Endodermal cell (in vitro differentiated cells): ENCODE data around the gene ATP12A. TPM values are rescaled to one million over a fixed set of nuclear protein-coding genes. Genes with fewer than 3 reads are reported as not detected.

Experiments used
- DNase-seq: peaks from one replicate; pipeline ENCODE4 v3.0.0-alpha.2; 2017
- H3K27ac ChIP-seq: 2 replicates; pipeline ENCODE4 v1.5.1; 2013; ENCODE audit warnings: mild to moderate bottlenecking, low read depth, low read length, moderate library complexity
- H3K27me3 ChIP-seq: 2 replicates; pipeline ENCODE4 v1.6.1; 2013; ENCODE audit warnings: mild to moderate bottlenecking, low read length, moderate library complexity; ENCODE audit not compliant: insufficient read depth, control insufficient read depth, poor library complexity, severe bottlenecking
- H3K36me3 ChIP-seq: 2 replicates; pipeline ENCODE4 v1.7.0; 2013; ENCODE audit warnings: mild to moderate bottlenecking, low read length, moderate library complexity; ENCODE audit not compliant: control insufficient read depth, insufficient read depth
- H3K4me1 ChIP-seq: one replicate; pipeline ENCODE4 v1.7.0; 2013; ENCODE audit warnings: low read length; ENCODE audit not compliant: control insufficient read depth, insufficient read depth
- H3K4me3 ChIP-seq: 2 replicates; pipeline ENCODE4 v1.5.1; 2013; ENCODE audit warnings: mild to moderate bottlenecking, low read length, moderate library complexity
- H3K9ac ChIP-seq: 2 replicates; pipeline ENCODE4 v1.6.1; 2013; ENCODE audit warnings: mild to moderate bottlenecking, low read length, moderate library complexity; ENCODE audit not compliant: poor library complexity, severe bottlenecking; ENCODE audit errors: extremely low read depth
- H3K9me3 ChIP-seq: 2 replicates; pipeline ENCODE4 v1.6.1; 2013; ENCODE audit warnings: mild to moderate bottlenecking, low read length, moderate library complexity; ENCODE audit not compliant: control insufficient read depth
- H3K27ac Mint-ChIP-seq: 2 replicates; pipeline ENCODE4 v1.8.0; 2020; ENCODE audit warnings: mixed read lengths
- H3K27me3 Mint-ChIP-seq: 2 replicates; pipeline ENCODE4 v1.8.0; 2021; ENCODE audit warnings: mild to moderate bottlenecking, mixed read lengths; ENCODE audit not compliant: insufficient read depth
- H3K36me3 Mint-ChIP-seq: 2 replicates; pipeline ENCODE4 v1.8.0; 2020; ENCODE audit warnings: low read depth, mixed read lengths
- H3K4me1 Mint-ChIP-seq: 2 replicates; pipeline ENCODE4 v1.8.0; 2020; ENCODE audit warnings: mixed read lengths
- H3K4me3 Mint-ChIP-seq: 2 replicates; pipeline ENCODE4 v1.8.0; 2020; ENCODE audit warnings: mild to moderate bottlenecking, moderate library complexity, mixed read lengths
- H3K9me3 Mint-ChIP-seq: 2 replicates; pipeline ENCODE4 v1.8.0; 2020; ENCODE audit warnings: mild to moderate bottlenecking, mixed read lengths
- CTCF ChIP-seq: fragments of 200-600 bp; sonication (generic); conservative IDR thresholded peaks from 2 replicates; pipeline ENCODE4 v1.5.0; 2021; ENCODE audit warnings: antibody characterized with exemption, mild to moderate bottlenecking
- WGBS, 2 experiments: methylation state at CpG; one replicate each; pipeline versions ENCODE4 v1.1.5 to v1.1.7; 2013; ENCODE audit warnings: missing lambda C conversion rate in 2 of 2, mixed read lengths in 1 of 2; ENCODE audit not compliant: insufficient coverage in 1 of 2, insufficient read length in 1 of 2; 5-methylcytosine and 5-hydroxymethylcytosine counted together
- total RNA-seq, 2 donors: library from RNA; stranded (reverse); fragmentation: NEBNext Ultra II Directional in 1 of 2; extraction: Animal tissue kit (Norgen Biotek cat#: 25700) in 1 of 2; gene quantifications; 2 replicates in 1 of 2; 3 replicates in 1 of 2; pipeline ENCODE4 v1.2.1, GENCODE V29; 2021

The ATP12A gene
- total RNA-seq, 2 donors from 2014 or later, result 4.9 to 10.5 TPM

- Histone ChIP-seq H3K36me3 (no peaks in the 10 kb centered on the region), H3K4me3 (no peak overlapping the region), H3K27ac (no peak overlapping the region), H3K27me3 (peaks cover 3% of the 10 kb centered on the region), H3K9me3 (no peaks in the 10 kb centered on the region), H3K4me1 (peaks cover 3% of the 10 kb centered on the region), H3K9ac (no peak overlapping the region)
- Mint-ChIP-seq H3K27ac (no peak overlapping the region), H3K9me3 (no peaks in the 10 kb centered on the region), H3K4me1 (peaks cover 33% of the 10 kb centered on the region), H3K4me3 (no peak overlapping the region), H3K27me3 (peaks cover 29% of the 10 kb centered on the region), H3K36me3 (no peaks in the 10 kb centered on the region)
- WGBS, 2 experiments, result 86 to 91% methylated on average over 13 to 16 of the region's 16 CpGs
- DNase-seq, result peak; percentile 44
- no peak for TF ChIP-seq CTCF
These were observed 4.2 kb upstream of the ATP12A start for GRCh38 chr13:24675806-24676570.

DNA sequence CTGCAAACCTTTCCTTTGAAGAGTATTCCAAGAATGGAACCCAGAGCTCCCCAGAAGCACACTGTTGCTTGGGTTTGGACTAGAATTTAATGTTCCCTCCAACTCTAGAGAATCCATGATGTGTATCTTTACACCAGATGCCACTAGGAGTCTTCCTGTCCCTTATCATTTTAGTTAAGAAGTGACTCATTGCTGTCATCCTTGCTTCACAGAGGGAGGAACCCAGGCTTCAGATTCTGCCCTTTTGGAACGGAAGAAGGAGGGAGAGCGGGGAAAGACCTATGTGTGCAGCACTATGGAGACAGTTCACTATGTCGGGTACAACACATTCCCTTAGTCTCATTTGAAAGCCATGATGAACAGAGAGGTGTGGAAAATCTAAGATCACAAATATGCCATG, 2.1 kb upstream of the ATP12A start:
- no peak for DNase-seq
- Histone ChIP-seq H3K4me1 (no peaks in the 10 kb centered on the region), H3K27ac (no peak overlapping the region), H3K4me3 (no peak overlapping the region), H3K27me3 (peaks cover 10% of the 10 kb centered on the region), H3K9ac (no peak overlapping the region), H3K36me3 (no peaks in the 10 kb centered on the region), H3K9me3 (no peaks in the 10 kb centered on the region)
- Mint-ChIP-seq H3K9me3 (no peaks in the 10 kb centered on the region), H3K36me3 (no peaks in the 10 kb centered on the region), H3K4me1 (peaks cover 23% of the 10 kb centered on the region), H3K4me3 (no peak overlapping the region), H3K27ac (no peak overlapping the region), H3K27me3 (peaks cover 40% of the 10 kb centered on the region)
- TF ChIP-seq CTCF, result no peak
- 92 to 94% methylated on average over 3 of the region's 3 CpGs for WGBS, 2 experiments

DNA sequence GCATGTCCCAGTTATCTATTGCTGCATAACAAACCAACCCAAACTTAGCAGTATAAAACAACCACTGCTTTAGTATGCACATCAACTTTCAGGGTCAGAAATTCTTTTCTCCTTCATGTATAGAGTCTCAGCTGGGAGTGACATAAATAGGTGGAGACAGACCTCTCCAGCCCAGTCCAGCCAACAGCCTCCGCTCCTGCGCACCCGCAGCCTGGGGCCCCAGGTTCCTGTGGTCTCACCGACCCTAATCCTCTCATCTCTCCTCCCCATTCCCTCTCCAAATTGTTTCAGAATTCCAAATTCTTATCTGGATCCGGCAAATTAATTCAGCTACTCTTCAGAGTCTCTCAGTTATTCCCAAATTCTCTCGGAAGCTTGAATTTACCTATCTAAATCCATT, 522 bp upstream of the ATP12A start:
- Mint-ChIP-seq H3K4me1 (peaks cover 32% of the 10 kb centered on the region), H3K27me3 (peaks cover 40% of the 10 kb centered on the region), H3K4me3 (peak overlapping the region; percentile 56), H3K9me3 (no peaks in the 10 kb centered on the region), H3K27ac (no peak overlapping the region), H3K36me3 (no peaks in the 10 kb centered on the region)
- DNase-seq, result no peak
- Histone ChIP-seq H3K4me1 (peaks cover 4% of the 10 kb centered on the region), H3K9me3 (no peaks in the 10 kb centered on the region), H3K36me3 (no peaks in the 10 kb centered on the region), H3K27me3 (peaks cover 10% of the 10 kb centered on the region), H3K4me3 (peak overlapping the region; percentile 58), H3K27ac (no peak overlapping the region), H3K9ac (no peak overlapping the region)
- WGBS, 2 experiments, result 54 to 73% methylated on average over 5 to 6 of the region's 6 CpGs
- no peak for TF ChIP-seq CTCF
